ENCODE measurements around the gene MED12L.

Gene MED12L

DNA sequence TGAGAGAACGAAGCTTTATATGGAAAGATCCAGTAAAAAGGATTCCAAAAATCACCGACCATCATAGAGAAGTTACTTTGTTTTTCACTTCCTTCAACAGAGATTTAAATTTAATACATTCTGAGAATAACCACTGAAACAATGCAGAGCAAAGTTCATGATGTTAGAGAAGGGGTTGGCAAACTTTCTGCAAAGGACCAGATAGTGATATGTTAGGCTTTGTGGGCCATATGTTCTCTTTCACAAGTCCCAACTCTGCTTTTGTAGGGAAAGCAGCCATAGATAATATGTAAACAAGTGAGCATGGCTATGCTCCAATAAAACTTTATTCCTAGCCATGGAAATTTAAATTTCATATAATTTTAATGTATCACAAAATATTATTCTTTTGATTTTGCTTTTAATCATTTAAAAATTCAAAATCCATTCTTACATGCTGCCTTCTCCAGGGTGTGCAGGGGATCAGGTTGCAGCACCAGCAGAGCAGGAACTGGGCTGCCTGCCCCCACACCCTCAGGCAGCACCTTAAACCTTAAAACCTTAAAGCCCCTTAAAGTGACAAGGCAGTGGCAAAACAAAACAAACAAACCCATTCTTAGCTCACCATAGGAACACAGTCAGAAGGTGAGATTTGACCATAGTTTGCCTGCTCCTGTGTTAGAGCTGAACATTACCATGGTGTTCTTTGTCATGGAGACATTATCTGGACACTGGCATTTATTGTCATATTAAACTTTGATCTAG is 392.3 kb downstream of the MED12L start:
- no peak for DNase-seq

DNA sequence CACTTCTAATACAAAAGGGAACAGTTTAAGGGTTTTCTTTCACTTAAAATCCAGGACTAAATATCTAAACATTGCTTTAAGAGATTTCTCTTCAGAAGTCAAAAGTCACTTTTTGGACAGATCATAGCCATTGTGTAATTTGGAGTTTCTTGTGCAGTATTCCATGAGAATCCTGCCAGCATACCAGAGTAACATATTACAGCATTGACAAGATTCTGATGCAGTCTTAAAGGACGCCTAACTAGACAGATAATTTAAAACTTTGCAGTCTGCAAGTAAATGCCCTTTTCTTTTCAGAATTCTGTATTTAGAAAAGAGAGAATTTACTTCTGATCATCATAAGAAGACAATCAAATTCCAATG is 392.9 kb downstream of the MED12L start:
- DNase-seq: no peak

- DNase-seq: no peak
Measured at GRCh38 chr3:151479452-151479851, 394.0 kb downstream of the MED12L start.

- no peak for DNase-seq
Measured at GRCh38 chr3:151480492-151480891, 395.0 kb downstream of the MED12L start.

DNA sequence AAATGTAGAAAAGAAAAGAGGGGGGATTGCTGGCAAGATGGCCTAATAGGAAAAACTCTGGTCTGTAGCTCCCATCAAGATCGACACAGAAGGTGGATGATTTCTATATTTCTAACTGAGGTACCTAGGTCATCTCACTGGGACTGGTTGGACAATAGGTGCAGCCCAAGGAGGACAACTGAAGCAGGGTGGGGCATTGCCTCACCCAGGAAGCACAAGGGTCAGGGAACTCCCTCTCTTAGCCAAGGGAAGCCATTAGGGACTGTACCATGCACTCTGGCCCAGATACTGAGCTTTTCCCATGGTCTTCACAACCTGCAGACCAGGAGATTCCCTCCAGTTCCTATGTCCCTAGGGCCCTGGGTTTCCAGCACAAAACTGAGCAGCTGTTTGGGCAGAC is 398.0 kb downstream of the MED12L start:
- no peak for DNase-seq

- DNase-seq: no peak
Measured at GRCh38 chr3:151483961-151484520, 398.6 kb downstream of the MED12L start.

All from NCI-H446 treated with DMSO at 0.1 percent for 48 hours (cell line).